ENCODE results near the gene CLDND1. TPM values are rescaled to one million over a fixed set of nuclear protein-coding genes. Genes with fewer than 3 reads are reported as not detected.

CLDND1 gene
- total and polyA plus RNA-seq, 2 of the 4 experiments (the other 2 are of a cell fraction), result 75.8 to 78.3 TPM

GRCh38 chr3:98531622-98532274 lies 9.0 kb upstream of the CLDND1 start, which contains the start of gene GPR15:
TSS of gene GPR15 (plus strand) at chr3:98531978. CDS start at chr3:98532034, 56 bp downstream.
- ChIA-PET CTCF (interaction anchor here (0.9 kb wide), 1 partner anchor 14 kb away, joined by 3 read pairs; no protein-coding TSS in a partner anchor), POLR2A (ENCODE audit: unreplicated experiment) (no interaction called here)
- Histone ChIP-seq H3K18ac (ENCODE audit: low read depth, low read length) (no peak within 1 kb of the TSS), H3K27ac (ENCODE audit: insufficient read depth, low read length) (no peak within 1 kb of the TSS), H2BK15ac (ENCODE audit: low read depth, low read length) (no peak within 1 kb of the TSS), H3K56ac (ENCODE audit: extremely low read depth, insufficient read depth, low read length) (no peak within 1 kb of the TSS), H4K91ac (ENCODE audit: insufficient read depth, low read depth, low read length) (no peak within 1 kb of the TSS), H2BK120ac (ENCODE audit: low read depth, low read length) (no peak within 1 kb of the TSS), H3K4me1 (ENCODE audit: control insufficient read depth, insufficient read depth, low read length) (no peaks in the 10 kb centered on the region), H4K20me1 (ENCODE audit: insufficient read depth, low read length) (no peaks in the 10 kb centered on the region), H2AFZ (replicated peaks; ENCODE audit: low read length, poor library complexity) (no peak within 1 kb of the TSS), H3K9me1 (ENCODE audit: insufficient read depth, low read length) (no peaks in the 10 kb centered on the region), H3K9me3 (ENCODE audit: control insufficient read depth, insufficient read depth, low read length) (no peaks in the 10 kb centered on the region), H2AK9ac (replicated peaks; ENCODE audit: low read depth, low read length, poor library complexity) (no peak within 1 kb of the TSS), H2AK5ac (ENCODE audit: low read depth, low read length) (no peak within 1 kb of the TSS), H3K9ac (ENCODE audit: low read depth, low read length) (no peak within 1 kb of the TSS), H3K79me1 (ENCODE audit: low read depth in 1 of 2, low read length in 2 of 2) (no peaks in the 10 kb centered on the region), H2BK20ac (ENCODE audit: low read depth, low read length) (no peak within 1 kb of the TSS), H3K36me3 (ENCODE audit: control insufficient read depth, insufficient read depth, low read length) (no peaks in the 10 kb centered on the region), H3K27me3 (ENCODE audit: control insufficient read depth, insufficient read depth, low read length) (peaks cover 7% of the 10 kb centered on the region), H3K4ac (ENCODE audit: low read depth, low read length) (no peak within 1 kb of the TSS), H4K5ac (ENCODE audit: low read depth, low read length) (no peak within 1 kb of the TSS), H3K4me3 (ENCODE audit: insufficient read depth, low read depth, low read length) (no peak within 1 kb of the TSS), H3K4me2 (ENCODE audit: low read depth, low read length) (no peak within 1 kb of the TSS), H3K14ac (replicated peaks; ENCODE audit: low read depth, low read length) (no peak within 1 kb of the TSS), H2BK5ac (ENCODE audit: low read depth, low read length, poor library complexity, severe bottlenecking) (no peak within 1 kb of the TSS), H4K8ac (ENCODE audit: low read depth in 2 of 2, low read length in 2 of 2) (no peak within 1 kb of the TSS), H3K23ac (ENCODE audit: low read depth, low read length) (no peak within 1 kb of the TSS)
- 33% methylated on average over 1 of the region's 7 CpGs; no CpG with 5 or more reads in 1 of the 2 experiments for WGBS, 2 experiments (ENCODE audit: extremely low coverage in 2 of 2, insufficient read length in 1 of 2)
- dilution Hi-C loops (cut with HindIII; ENCODE audit: low sequenced_read_pairs, unreplicated experiment) (no loop called here), in situ Hi-C loops (cut with MboI; ENCODE audit: low sequenced_read_pairs) (no loop called here), intact Hi-C loops (cut with micrococcal nuclease) (no loop called here)
- BruUV-seq (replicated peaks), result no TSS peak
- TF ChIP-seq MAFK (IDR thresholded peaks at IDR 0.05; ENCODE audit: low read depth, low read length), result no peak
- TF ChIP-seq ELK1 (IDR thresholded peaks at IDR 0.05; ENCODE audit: borderline replicate concordance, low read depth, low read length), result no peak
- TF ChIP-seq RAD21 (IDR thresholded peaks at IDR 0.05; ENCODE audit: low read length), result no peak
- TF ChIP-seq SMC3 (IDR thresholded peaks at IDR 0.05; ENCODE audit: low read depth, low read length), result no peak
- TF ChIP-seq POLR2A (IDR thresholded peaks at IDR 0.05; ENCODE audit: low read depth, low read length), result no peak
- TF ChIP-seq MXI1 (IDR thresholded peaks at IDR 0.05; ENCODE audit: borderline replicate concordance, low read depth, low read length), result no peak
- TF ChIP-seq RCOR1 (IDR thresholded peaks at IDR 0.05; ENCODE audit: insufficient replicate concordance, low read length), result no peak
- TF ChIP-seq CHD1 (IDR thresholded peaks at IDR 0.05; ENCODE audit: low read depth, low read length), result no peak
- no peak for TF ChIP-seq MAZ (IDR thresholded peaks at IDR 0.05; ENCODE audit: borderline replicate concordance, low read depth, low read length)
- no peak for TF ChIP-seq RFX5 (IDR thresholded peaks at IDR 0.05; ENCODE audit: low read depth, low read length)
- TF ChIP-seq USF2 (IDR thresholded peaks at IDR 0.05; ENCODE audit: low read depth, low read length), result no peak
- no peak for TF ChIP-seq CEBPB (IDR thresholded peaks at IDR 0.05; ENCODE audit: low read depth, low read length)
- DNase-seq (no peak), ATAC-seq (ENCODE audit: low read depth) (no peak)

Measured in IMR-90 (cell line).